Activated T-cell treated with anti-CD3 and anti-CD28 coated beads, Interleukin-2, amount 50 U/mL, for 72 hours (primary cell): Measurements from ENCODE around the gene TBC1D5. TPM values are rescaled to one million over a fixed set of nuclear protein-coding genes. Genes with fewer than 3 reads are reported as not detected.
A peak's percentile ranks its signal among the peaks of the same experiment; 100 is the strongest.

Experiments used
- ATAC-seq, 2 donors: fragments of 150-1000 bp; cut with Tn5 transposase; replicated peaks in 1 of 2; 2 replicates each; pipeline ENCODE4 v1.10.0; 2021; ENCODE audit warnings: moderate library complexity in 2 of 2, mild to moderate bottlenecking in 1 of 2
- DNase-seq, 2 donors: peaks; one replicate each; pipeline ENCODE4 v3.0.0; 2021 to 2022; ENCODE audit warnings: mixed read lengths in 1 of 2
- H3K27ac Mint-ChIP-seq: one replicate; pipeline ENCODE4 v1.8.0; 2022; ENCODE audit warnings: mild to moderate bottlenecking, moderate library complexity, mixed read lengths
- H3K27me3 Mint-ChIP-seq: one replicate; pipeline ENCODE4 v1.8.0; 2022; ENCODE audit warnings: low read depth, mixed read lengths
- H3K36me3 Mint-ChIP-seq, 2 donors: one replicate each; pipeline ENCODE4 v1.8.0; 2022; ENCODE audit warnings: mixed read lengths in 2 of 2, mild to moderate bottlenecking in 1 of 2; ENCODE audit not compliant: insufficient read depth in 2 of 2
- H3K4me1 Mint-ChIP-seq: one replicate; pipeline ENCODE4 v1.8.0; 2022; ENCODE audit warnings: low read depth, mixed read lengths
- H3K4me3 Mint-ChIP-seq, 2 donors: one replicate each; pipeline ENCODE4 v1.8.0; 2022; ENCODE audit warnings: mild to moderate bottlenecking in 2 of 2, mixed read lengths in 2 of 2, moderate library complexity in 2 of 2
- H3K9me3 Mint-ChIP-seq, 2 donors: one replicate each; pipeline ENCODE4 v1.8.0; 2022; ENCODE audit warnings: mixed read lengths in 2 of 2
- total RNA-seq, 2 donors: library from RNA; stranded (reverse); gene quantifications; one replicate each; pipeline ENCODE4 v1.2.3, GENCODE V29; 2022

The TBC1D5 gene
- total RNA-seq, 2 donors from 2014 or later, result 51.2 to 52.4 TPM

- no peak overlapping the region for H3K27ac Mint-ChIP-seq
Observed at GRCh38 chr3:17118771-17119170, 623.7 kb downstream of the TBC1D5 start.

GRCh38 chr3:17116007-17116600 is 626.3 kb downstream of the TBC1D5 start:
- Mint-ChIP-seq H3K9me3 (peaks cover 0 to 2% of the 10 kb centered on the region in 2 donors), H3K36me3 (no peaks in the 10 kb centered on the region), H3K4me1 (peaks cover 5% of the 10 kb centered on the region), H3K27me3 (no peaks in the 10 kb centered on the region), H3K27ac (no peak overlapping the region), H3K4me3 (no peak overlapping the region)
- ATAC-seq (no peak), DNase-seq (no peak)

More at GRCh38 chr3:17118771-17119170, 623.7 kb downstream of the TBC1D5 start:
- H3K27me3 Mint-ChIP-seq, result no peaks in the 10 kb centered on the region
- DNase-seq (no peak), ATAC-seq (no peak)
- H3K9me3 Mint-ChIP-seq, result peaks cover 4 to 5% of the 10 kb centered on the region in 2 donors
- peaks cover 3% of the 10 kb centered on the region in 2 donors for H3K36me3 Mint-ChIP-seq
- no peak overlapping the region for H3K4me3 Mint-ChIP-seq
- no peaks in the 10 kb centered on the region for H3K4me1 Mint-ChIP-seq

GRCh38 chr3:17115186-17115585 is 627.2 kb downstream of the TBC1D5 start:
- H3K27ac Mint-ChIP-seq, result no peak overlapping the region
- no peak for DNase-seq
- ATAC-seq, result no peak
- H3K4me1 Mint-ChIP-seq, result peaks cover 11% of the 10 kb centered on the region
- no peaks in the 10 kb centered on the region for H3K27me3 Mint-ChIP-seq
- peaks cover 0 to 2% of the 10 kb centered on the region in 2 donors for H3K9me3 Mint-ChIP-seq
- H3K4me3 Mint-ChIP-seq, result no peak overlapping the region
- H3K36me3 Mint-ChIP-seq, result no peaks in the 10 kb centered on the region

- peaks cover 0 to 2% of the 10 kb centered on the region in 2 donors for H3K9me3 Mint-ChIP-seq
- ATAC-seq (no peak), DNase-seq (no peak)
- H3K36me3 Mint-ChIP-seq, result no peaks in the 10 kb centered on the region
- no peaks in the 10 kb centered on the region for H3K27me3 Mint-ChIP-seq
- H3K27ac Mint-ChIP-seq, result no peak overlapping the region
- no peak overlapping the region for H3K4me3 Mint-ChIP-seq
- H3K4me1 Mint-ChIP-seq, result peaks cover 17% of the 10 kb centered on the region
Observed at GRCh38 chr3:17111586-17111985, 630.8 kb downstream of the TBC1D5 start.

- H3K36me3 Mint-ChIP-seq, result peaks cover 0 to 2% of the 10 kb centered on the region in 2 donors
- H3K27me3 Mint-ChIP-seq, result no peaks in the 10 kb centered on the region
- H3K27ac Mint-ChIP-seq, result no peak overlapping the region
- peaks cover 0 to 2% of the 10 kb centered on the region in 2 donors for H3K9me3 Mint-ChIP-seq
- DNase-seq, result peak in 1 of 2 donors; percentile 8
- H3K4me3 Mint-ChIP-seq, result no peak overlapping the region
- ATAC-seq, result peak; percentile 47 to 58
- H3K4me1 Mint-ChIP-seq, result peaks cover 17% of the 10 kb centered on the region
Observed at GRCh38 chr3:17110660-17111396, 631.6 kb downstream of the TBC1D5 start.
